ENCODE measurements around the gene TMEM14C.

GRCh38 chr6:10725044-10725443 lies 2.2 kb downstream of the TMEM14C start:
- TF ChIP-seq SP1 (IDR thresholded peaks at IDR 0.05) (no peak), FOXM1 (IDR thresholded peaks at IDR 0.05; ENCODE audit: borderline replicate concordance) (no peak), ELF4 (IDR thresholded peaks at IDR 0.05) (no peak)

Data from HEK293T (cell line).